HG03558 (cell line): Measurements from ENCODE around the gene BPI.
"Not testable (repeated sequence)": the region's sequence is repeated elsewhere in the genome, so short reads cannot be mapped to it uniquely, and the experiment has no call there.

ENCODE experiments used
- ATAC-seq: cut with Tn5 transposase; IDR thresholded peaks from one replicate; pipeline ENCODE4 v1.9.1; 2021; ENCODE audit warnings: moderate number of reproducible peaks; ENCODE audit not compliant: unreplicated experiment; ENCODE audit errors: extremely low read depth

BPI gene

GRCh38 chr20:38300438-38300837 is 3.5 kb upstream of the BPI start:
- no peak for ATAC-seq

GRCh38 chr20:38301309-38301708 is 2.6 kb upstream of the BPI start:
- no peak for ATAC-seq

- no peak for ATAC-seq
Observed at GRCh38 chr20:38302786-38303185, 1.2 kb upstream of the BPI start.

DNA sequence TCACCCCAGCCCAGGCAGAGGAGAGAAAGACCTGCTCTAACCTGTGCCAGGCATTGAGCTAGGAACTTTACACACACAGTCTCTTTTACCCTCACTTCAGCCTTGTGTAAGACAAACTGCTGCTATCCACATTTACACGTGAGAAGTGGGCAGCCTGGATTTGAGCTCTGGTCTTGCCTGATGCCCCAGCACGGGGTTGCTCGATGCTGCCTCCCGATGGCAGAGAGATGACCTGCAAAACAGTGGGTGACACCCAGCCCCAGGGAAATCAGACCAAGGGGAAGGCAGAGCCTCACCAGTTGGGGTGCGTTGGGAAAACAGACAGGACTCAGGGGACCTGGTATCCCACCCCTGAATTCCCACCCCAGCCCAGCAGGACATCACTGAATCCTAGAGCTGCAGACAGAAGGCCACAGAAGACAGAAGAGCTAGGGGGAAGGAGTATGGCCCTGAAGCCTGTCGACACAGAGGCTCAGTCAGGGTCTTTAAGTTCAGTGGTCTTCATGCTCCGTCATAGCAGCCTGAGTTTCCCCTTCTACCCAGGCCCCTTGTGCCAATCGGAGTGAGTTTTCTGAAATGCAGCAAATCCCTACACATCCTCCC is 990 bp downstream of the BPI start:
- no peak for ATAC-seq

GRCh38 chr20:38305541-38305940 is 1.6 kb downstream of the BPI start:
- no peak for ATAC-seq

GRCh38 chr20:38306379-38306778 is 2.4 kb downstream of the BPI start:
- no peak for ATAC-seq

GRCh38 chr20:38307371-38308046 is 3.6 kb downstream of the BPI start:
- no peak for ATAC-seq

GRCh38 chr20:38308047-38308438 is 4.1 kb downstream of the BPI start:
- ATAC-seq, result no peak

DNA sequence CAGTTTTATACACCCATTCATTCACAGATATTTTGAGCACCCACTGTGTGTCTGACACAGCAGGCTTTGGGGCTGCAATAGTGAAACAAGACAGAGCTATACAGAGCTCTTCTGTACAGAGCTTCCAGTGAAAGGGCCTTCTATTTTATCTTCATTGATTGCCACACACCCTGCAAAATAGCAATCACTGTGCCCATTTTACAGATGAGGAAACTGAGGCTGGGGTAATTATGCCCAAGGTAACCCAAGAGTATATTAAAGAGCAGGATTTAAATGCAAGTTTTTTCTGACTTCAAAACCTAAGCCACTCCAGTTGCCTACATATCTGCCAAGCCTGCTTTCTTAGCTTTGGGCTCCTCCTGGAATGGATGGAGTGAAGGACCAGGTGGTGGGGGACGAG is 4.5 kb downstream of the BPI start:
- no peak for ATAC-seq

DNA sequence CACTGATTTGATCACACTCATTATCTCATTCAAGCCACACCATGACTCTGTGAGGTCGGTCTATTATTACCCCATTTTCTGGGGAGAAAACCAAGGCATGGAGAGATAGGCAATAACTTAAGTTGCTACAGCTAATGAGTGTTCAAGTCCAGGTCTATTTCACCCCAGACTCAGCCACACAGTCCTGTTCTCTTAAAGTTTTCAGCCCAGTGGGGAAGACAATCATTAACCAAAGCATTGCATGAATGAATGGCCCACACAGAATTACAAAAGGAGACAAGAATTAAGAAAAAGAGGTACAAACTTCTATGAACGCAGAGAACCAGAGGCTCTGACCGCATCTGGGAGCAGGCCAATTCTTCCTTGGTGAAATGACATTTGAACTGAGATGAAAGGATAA is 7.1 kb downstream of the BPI start:
- no peak for ATAC-seq

- no peak for ATAC-seq
Observed at GRCh38 chr20:38311491-38311890, 7.5 kb downstream of the BPI start.

- no peak for ATAC-seq
Observed at GRCh38 chr20:38313676-38314075, 9.7 kb downstream of the BPI start.

DNA sequence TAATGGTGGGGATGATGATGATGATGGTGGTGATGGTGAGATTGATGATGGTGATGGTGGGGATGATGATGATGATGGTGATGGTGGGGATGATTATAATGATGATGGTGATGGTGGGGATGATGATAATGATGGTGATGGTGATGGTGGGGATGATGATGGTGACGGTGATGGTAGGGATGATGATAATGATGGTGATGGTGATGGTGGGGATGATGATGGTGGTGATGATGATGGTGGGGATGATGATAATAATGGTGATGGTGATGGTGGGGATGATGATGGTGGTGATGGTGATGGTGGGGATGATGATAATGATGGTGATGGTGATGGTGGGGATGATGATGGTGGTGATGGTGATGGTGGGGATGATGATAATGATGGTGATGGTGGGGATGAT is 10.4 kb downstream of the BPI start:
- not testable (repeated sequence) for ATAC-seq

- no peak for ATAC-seq
Observed at GRCh38 chr20:38315290-38315966, 11.5 kb downstream of the BPI start.

GRCh38 chr20:38316341-38316740 is 12.4 kb downstream of the BPI start:
- ATAC-seq, result no peak

GRCh38 chr20:38317422-38317821 is 13.5 kb downstream of the BPI start:
- ATAC-seq, result no peak

DNA sequence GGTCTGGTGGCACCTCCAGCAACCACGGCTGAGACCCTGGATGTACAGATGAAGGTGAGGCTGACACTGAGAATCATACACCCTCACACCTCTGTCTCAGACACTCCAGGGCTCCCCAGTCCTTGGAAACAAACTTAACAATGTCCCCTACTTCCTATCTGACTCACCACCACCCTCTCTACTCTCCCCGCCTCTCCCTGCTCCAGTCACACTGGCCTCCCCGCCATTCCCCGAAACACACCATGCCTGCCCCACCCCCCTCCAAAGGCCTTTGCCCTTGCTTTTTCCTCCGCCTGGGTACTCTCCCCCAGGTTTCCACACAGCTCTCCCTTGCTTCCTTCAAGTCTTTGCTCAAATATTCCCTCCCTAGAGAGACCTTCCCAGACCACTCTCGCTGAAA is 16.3 kb downstream of the BPI start:
- no peak for ATAC-seq

DNA sequence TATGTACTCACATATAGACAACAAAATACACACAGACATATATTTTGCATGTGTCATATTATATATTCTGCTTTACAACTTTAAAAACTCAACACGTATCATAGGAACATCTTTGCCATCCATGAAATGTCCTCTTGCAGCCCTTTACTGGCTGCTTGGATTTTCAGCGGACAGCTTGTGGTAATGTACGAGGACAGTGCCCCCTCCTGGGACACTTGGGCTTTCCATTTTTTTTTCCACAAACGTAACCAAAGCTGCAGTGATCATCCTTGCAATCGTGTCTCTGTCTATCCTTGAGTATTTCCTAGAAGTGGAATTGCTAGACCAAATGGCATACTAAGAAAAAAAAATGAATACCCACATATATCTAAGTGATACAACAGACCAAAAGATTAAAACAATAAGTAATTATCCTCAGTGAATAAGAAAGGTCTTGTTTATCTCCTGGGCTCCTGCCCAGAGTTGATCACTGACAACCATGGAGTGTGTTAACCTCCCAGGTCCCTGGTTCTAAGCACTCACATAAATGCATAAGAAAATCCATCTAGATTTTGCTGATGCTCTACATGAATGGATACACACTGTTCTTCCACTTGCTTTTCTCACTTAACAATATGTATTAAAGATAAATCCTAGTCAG is 18.1 kb downstream of the BPI start:
- ATAC-seq, result no peak

GRCh38 chr20:38324159-38324558 is 20.2 kb downstream of the BPI start:
- no peak for ATAC-seq

- ATAC-seq, result no peak
Observed at GRCh38 chr20:38325167-38325566, 21.2 kb downstream of the BPI start.

DNA sequence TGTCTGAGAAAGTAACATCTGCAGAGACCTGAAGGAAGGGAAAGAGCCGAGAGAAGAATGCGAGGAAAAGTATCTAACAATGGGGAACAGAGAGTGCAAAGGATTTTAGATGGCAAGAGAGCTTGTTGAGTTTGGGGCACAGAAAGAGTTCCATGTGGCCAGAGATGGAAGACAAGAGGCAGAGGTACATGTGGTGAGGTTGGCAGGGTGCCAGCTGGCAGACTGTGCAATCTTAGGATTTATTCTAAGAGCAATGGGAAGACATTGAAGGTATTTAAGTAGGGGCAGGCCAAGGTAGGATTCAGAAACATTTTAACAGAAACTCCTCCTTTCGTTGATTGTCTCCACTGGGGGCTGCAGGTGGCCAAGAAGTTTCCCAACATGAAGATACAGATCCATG is 21.9 kb downstream of the BPI start:
- no peak for ATAC-seq
